Measurements from ENCODE around the gene CLEC16A.

The CLEC16A gene

DNA sequence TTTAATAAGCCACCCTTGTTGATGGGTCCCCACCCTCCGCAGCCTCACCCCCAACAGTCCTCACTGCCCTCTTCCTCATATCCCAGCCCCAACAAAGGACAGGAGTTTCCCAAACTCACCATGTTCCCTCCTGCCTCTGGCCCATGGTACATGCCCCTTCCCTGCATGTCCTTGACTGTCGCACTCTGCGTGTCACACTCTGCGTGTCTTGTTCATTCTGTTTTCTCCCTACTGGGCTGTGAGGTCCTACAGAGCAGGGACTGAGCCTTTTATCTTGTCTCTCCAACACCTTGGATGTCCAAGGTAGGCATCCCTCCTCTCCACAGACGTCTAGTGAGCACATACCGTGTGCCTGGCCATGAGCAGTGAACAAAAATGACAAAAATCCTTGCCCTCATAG is 156.9 kb downstream of the CLEC16A start:
- TF ChIP-seq YY1 (IDR thresholded peaks at IDR 0.05; ENCODE audit: low read depth) (no peak), CEBPB (IDR thresholded peaks at IDR 0.05) (no peak), TEAD4 (IDR thresholded peaks at IDR 0.05) (no peak), FOXM1 (IDR thresholded peaks at IDR 0.05; ENCODE audit: borderline replicate concordance, low read depth) (no peak), EP300 (IDR thresholded peaks at IDR 0.05; ENCODE audit: borderline replicate concordance) (no peak), NFIC (IDR thresholded peaks at IDR 0.05) (no peak), RAD21 (IDR thresholded peaks at IDR 0.05; ENCODE audit: low read depth) (no peak), TAF1 (IDR thresholded peaks at IDR 0.05; ENCODE audit: low read depth) (no peak), ZBTB7A (IDR thresholded peaks at IDR 0.05; ENCODE audit: low read depth) (no peak), TCF12 (IDR thresholded peaks at IDR 0.05; ENCODE audit: low read depth) (no peak), CREB1 (IDR thresholded peaks at IDR 0.05; ENCODE audit: low read depth) (no peak)
- TF ChIP-seq, protein P1, sequence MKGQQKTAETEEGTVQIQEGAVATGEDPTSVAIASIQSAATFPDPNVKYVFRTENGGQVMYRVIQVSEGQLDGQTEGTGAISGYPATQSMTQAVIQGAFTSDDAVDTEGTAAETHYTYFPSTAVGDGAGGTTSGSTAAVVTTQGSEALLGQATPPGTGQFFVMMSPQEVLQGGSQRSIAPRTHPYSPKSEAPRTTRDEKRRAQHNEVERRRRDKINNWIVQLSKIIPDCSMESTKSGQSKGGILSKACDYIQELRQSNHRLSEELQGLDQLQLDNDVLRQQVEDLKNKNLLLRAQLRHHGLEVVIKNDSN (IDR thresholded peaks at IDR 0.05): no peak

DNA sequence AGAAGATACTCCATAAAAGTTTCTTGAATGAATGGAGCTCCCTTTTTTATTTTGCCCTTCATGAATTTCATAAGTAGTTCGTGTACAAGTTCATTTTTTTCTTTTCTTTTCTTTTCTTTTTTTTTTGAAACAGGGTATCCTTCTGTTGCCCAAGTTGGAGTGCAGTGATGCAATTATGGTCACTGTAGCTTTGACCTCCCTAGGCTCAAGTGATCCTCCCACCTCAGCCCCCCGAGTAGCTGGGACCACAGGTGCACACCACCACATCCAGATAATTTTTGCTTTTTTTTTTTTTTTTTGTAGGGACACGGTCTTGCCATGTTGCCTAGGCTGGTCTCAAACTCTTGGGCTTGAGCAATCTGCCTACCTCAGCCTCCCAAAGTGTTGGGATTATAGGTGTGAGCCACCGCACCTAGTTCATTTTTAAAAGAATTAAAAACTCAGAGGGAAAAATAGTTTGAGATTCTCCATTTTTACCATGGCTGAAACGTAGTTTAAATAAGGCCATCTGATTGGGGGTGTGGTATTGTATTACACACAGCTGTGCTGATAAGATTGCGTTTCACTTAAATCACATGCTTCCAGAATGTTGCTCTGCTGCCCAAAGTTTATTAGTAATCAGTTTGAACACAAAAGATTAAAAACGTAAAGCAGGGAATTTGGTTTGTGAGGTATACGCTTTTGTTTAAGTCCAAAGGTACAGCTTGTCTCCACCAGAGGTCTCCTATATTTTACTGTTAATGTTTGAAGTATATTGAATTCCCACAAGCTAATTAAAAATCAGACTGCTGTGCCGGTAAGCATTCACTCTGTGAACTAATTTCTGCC is 157.5 kb downstream of the CLEC16A start:
- TF ChIP-seq CEBPB (IDR thresholded peaks at IDR 0.05) (no peak), ZBTB7A (IDR thresholded peaks at IDR 0.05; ENCODE audit: low read depth) (no peak), TEAD4 (IDR thresholded peaks at IDR 0.05) (no peak), EP300 (IDR thresholded peaks at IDR 0.05; ENCODE audit: borderline replicate concordance) (no peak), EGR1 (IDR thresholded peaks at IDR 0.05) (no peak), RAD21 (IDR thresholded peaks at IDR 0.05; ENCODE audit: low read depth) (no peak), NFIC (IDR thresholded peaks at IDR 0.05) (no peak), YY1 (IDR thresholded peaks at IDR 0.05; ENCODE audit: low read depth) (no peak), TAF1 (IDR thresholded peaks at IDR 0.05; ENCODE audit: low read depth) (no peak), CREB1 (IDR thresholded peaks at IDR 0.05; ENCODE audit: low read depth) (no peak)
- TF ChIP-seq, protein P2, sequence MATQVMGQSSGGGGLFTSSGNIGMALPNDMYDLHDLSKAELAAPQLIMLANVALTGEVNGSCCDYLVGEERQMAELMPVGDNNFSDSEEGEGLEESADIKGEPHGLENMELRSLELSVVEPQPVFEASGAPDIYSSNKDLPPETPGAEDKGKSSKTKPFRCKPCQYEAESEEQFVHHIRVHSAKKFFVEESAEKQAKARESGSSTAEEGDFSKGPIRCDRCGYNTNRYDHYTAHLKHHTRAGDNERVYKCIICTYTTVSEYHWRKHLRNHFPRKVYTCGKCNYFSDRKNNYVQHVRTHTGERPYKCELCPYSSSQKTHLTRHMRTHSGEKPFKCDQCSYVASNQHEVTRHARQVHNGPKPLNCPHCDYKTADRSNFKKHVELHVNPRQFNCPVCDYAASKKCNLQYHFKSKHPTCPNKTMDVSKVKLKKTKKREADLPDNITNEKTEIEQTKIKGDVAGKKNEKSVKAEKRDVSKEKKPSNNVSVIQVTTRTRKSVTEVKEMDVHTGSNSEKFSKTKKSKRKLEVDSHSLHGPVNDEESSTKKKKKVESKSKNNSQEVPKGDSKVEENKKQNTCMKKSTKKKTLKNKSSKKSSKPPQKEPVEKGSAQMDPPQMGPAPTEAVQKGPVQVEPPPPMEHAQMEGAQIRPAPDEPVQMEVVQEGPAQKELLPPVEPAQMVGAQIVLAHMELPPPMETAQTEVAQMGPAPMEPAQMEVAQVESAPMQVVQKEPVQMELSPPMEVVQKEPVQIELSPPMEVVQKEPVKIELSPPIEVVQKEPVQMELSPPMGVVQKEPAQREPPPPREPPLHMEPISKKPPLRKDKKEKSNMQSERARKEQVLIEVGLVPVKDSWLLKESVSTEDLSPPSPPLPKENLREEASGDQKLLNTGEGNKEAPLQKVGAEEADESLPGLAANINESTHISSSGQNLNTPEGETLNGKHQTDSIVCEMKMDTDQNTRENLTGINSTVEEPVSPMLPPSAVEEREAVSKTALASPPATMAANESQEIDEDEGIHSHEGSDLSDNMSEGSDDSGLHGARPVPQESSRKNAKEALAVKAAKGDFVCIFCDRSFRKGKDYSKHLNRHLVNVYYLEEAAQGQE (IDR thresholded peaks at IDR 0.05; ENCODE audit: low read depth): no peak
- TF ChIP-seq, protein P1 (IDR thresholded peaks at IDR 0.05): no peak
- TF ChIP-seq, protein P3, sequence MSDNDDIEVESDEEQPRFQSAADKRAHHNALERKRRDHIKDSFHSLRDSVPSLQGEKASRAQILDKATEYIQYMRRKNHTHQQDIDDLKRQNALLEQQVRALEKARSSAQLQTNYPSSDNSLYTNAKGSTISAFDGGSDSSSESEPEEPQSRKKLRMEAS (IDR thresholded peaks at IDR 0.05): no peak

DNA sequence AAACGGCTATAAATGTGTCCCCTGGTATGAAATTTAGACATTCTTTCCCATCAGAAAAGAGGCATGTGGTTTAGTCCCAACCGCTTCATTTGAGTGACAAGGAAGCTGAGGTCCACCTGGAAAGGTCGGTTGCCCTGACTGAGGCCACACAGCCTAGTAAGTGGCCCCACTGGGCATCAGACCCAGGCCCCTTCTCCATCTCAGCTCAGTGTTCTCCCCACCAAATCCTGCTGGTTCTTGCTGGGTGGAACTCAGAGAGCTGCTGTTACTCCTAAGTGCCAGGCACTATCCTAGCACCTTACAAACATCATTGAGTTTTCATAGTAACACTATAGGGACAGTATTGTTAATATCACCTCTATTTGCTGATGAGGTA is 158.1 kb downstream of the CLEC16A start:
- TF ChIP-seq, protein P2 (IDR thresholded peaks at IDR 0.05; ENCODE audit: low read depth): no peak
- no peak for TF ChIP-seq TAF1 (IDR thresholded peaks at IDR 0.05; ENCODE audit: low read depth)
- no peak for TF ChIP-seq CEBPB (IDR thresholded peaks at IDR 0.05)
- no peak for TF ChIP-seq CREB1 (IDR thresholded peaks at IDR 0.05; ENCODE audit: low read depth)
- no peak for TF ChIP-seq EP300 (IDR thresholded peaks at IDR 0.05; ENCODE audit: borderline replicate concordance)
- TF ChIP-seq NFIC (IDR thresholded peaks at IDR 0.05): no peak
- TF ChIP-seq TCF12 (IDR thresholded peaks at IDR 0.05; ENCODE audit: low read depth): no peak
- TF ChIP-seq EGR1 (IDR thresholded peaks at IDR 0.05): no peak
- TF ChIP-seq YY1 (IDR thresholded peaks at IDR 0.05; ENCODE audit: low read depth): no peak
- no peak for TF ChIP-seq ZBTB7A (IDR thresholded peaks at IDR 0.05; ENCODE audit: low read depth)
- TF ChIP-seq, protein P3 (IDR thresholded peaks at IDR 0.05): no peak
- TF ChIP-seq, protein P1 (IDR thresholded peaks at IDR 0.05): no peak
- TF ChIP-seq TEAD4 (IDR thresholded peaks at IDR 0.05): no peak
- no peak for TF ChIP-seq RAD21 (IDR thresholded peaks at IDR 0.05; ENCODE audit: low read depth)
- no peak for TF ChIP-seq FOXM1 (IDR thresholded peaks at IDR 0.05; ENCODE audit: borderline replicate concordance, low read depth)

DNA sequence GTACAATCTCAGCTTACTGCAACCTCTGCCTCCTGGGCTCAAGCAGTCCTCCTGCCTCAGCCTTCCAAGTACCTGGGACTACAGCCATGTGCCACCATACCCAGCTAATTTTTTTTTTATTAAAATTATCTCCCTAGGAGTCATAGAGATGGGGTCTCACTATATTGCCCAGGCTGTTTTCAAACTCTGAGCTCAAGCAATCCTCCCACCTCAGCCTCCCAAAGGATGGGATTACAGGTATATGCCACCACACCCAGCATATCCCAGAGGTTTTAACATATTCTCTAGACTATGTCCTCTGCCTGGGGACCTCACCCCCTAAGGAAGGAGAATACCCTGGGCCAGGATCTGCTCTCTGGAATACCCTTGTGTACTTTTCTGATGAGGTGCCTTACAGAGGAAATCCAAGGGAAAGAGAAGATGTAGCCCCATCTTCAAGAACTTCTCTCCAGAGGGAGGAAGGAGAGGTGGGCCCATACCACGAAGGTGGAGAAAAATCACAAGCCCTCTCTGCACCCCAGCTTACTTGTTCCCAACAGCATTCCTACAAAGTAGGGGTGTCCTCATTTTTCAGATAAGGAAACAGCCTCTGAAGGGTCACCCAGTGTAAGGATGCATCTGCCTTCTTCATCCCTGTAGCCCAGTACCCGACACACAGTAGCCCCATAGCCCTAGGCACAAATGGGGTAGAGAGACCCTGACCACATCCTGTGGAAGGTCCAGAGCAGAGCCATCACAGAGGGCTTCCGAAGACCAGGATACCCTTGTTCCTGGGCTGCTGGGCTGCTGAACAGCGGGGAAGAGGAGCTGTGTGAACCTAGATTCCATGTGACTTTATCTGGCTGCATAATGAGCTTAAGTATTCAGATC is 160.0 kb downstream of the CLEC16A start:
- no peak for TF ChIP-seq TCF12 (IDR thresholded peaks at IDR 0.05; ENCODE audit: low read depth)
- TF ChIP-seq YY1 (IDR thresholded peaks at IDR 0.05; ENCODE audit: low read depth): no peak
- TF ChIP-seq, protein P2 (IDR thresholded peaks at IDR 0.05; ENCODE audit: low read depth): no peak
- TF ChIP-seq RAD21 (IDR thresholded peaks at IDR 0.05; ENCODE audit: low read depth): no peak
- TF ChIP-seq EGR1 (IDR thresholded peaks at IDR 0.05): no peak
- TF ChIP-seq, protein P3 (IDR thresholded peaks at IDR 0.05): no peak
- TF ChIP-seq NFIC (IDR thresholded peaks at IDR 0.05): no peak
- TF ChIP-seq, protein P1 (IDR thresholded peaks at IDR 0.05): no peak
- no peak for TF ChIP-seq CREB1 (IDR thresholded peaks at IDR 0.05; ENCODE audit: low read depth)
- no peak for TF ChIP-seq EP300 (IDR thresholded peaks at IDR 0.05; ENCODE audit: borderline replicate concordance)
- no peak for TF ChIP-seq CEBPB (IDR thresholded peaks at IDR 0.05)
- no peak for TF ChIP-seq ZBTB7A (IDR thresholded peaks at IDR 0.05; ENCODE audit: low read depth)
- no peak for TF ChIP-seq FOXM1 (IDR thresholded peaks at IDR 0.05; ENCODE audit: borderline replicate concordance, low read depth)
- TF ChIP-seq TAF1 (IDR thresholded peaks at IDR 0.05; ENCODE audit: low read depth): no peak
